GM19193 (cell line): ENCODE data around the gene BTNL9.

ENCODE experiments used
- POLR2A ChIP-seq: IDR thresholded peaks from 4 replicates; pipeline ENCODE4 v1.6.1; 2011; ENCODE audit not compliant: insufficient read depth, insufficient read length; ENCODE audit errors: extremely low read depth

Gene BTNL9

GRCh38 chr5:181111010-181111409 lies 70.9 kb downstream of the BTNL9 start:
- no peak for TF ChIP-seq POLR2A
